Activated CD4-positive, CD25-positive, alpha-beta regulatory T cell treated with anti-CD3 and anti-CD28 coated beads, Interleukin-2, amount 50 U/mL, for 72 hours (primary cell): ENCODE data around the gene KLK8.

Experiments used
- DNase-seq: peaks from one replicate; pipeline ENCODE4 v3.0.0; 2021

Gene KLK8

GRCh38 chr19:51001515-51001914 lies at the start of gene KLK8:
Gene KLK8 (minus strand): TSS chr19:51001604. CDS start chr19:51001167, 437 bp downstream.
- DNase-seq, result no peak

- no peak for DNase-seq
These were observed 45.6 kb upstream of the KLK8 start for GRCh38 chr19:51047031-51047335.

GRCh38 chr19:51044327-51044726 lies 42.9 kb upstream of the KLK8 start:
- no peak for DNase-seq

DNA sequence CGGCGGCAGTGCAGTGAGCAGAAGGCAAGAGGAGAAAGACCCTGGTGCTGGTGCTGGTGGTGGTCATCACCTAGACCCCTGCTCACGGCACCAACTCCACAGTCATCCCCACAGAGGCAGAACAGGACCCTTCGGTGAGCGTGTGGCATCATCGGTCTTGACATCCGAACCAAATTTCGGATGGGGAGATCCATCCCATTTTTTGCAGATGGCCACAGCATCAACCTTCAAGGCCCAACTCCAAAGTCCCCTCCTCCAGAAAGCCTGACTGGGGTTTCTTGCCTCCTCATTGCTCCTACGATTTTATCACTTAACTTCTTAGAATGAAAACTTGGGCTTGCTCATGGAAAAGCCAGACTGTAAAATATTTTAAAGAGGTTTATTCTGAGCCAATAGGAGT lies 42.1 kb upstream of the KLK8 start:
- no peak for DNase-seq

GRCh38 chr19:51040151-51040550 lies 38.7 kb upstream of the KLK8 start:
- DNase-seq, result no peak

GRCh38 chr19:51036519-51036918 lies 35.1 kb upstream of the KLK8 start:
- no peak for DNase-seq

GRCh38 chr19:51034704-51035103 lies 33.3 kb upstream of the KLK8 start, which contains the start of gene KLK12:
Gene KLK12 (minus strand): TSS chr19:51035002. CDS start chr19:51034621, 381 bp downstream.
- DNase-seq, result peak; percentile 13

DNA sequence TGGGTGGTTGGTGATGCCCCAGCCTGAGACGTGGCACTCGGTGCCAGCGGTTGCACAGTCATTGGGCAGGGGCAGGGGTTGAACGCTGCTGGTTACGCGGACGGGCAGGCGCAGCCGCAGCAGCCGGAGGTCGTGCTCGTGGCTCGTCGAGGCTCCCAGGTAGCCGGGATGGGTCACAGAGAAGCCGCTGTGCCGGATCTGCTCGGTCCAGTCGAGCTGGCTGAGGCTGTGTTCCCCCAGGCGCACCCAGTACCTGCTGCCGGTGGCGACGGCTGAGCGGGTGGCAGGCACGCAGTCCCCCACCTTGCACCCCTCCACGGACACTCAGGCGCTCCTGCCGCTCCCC lies 30.4 kb upstream of the KLK8 start:
- no peak for DNase-seq

GRCh38 chr19:51031220-51031879 lies 29.9 kb upstream of the KLK8 start:
- DNase-seq, result peak; percentile 18

GRCh38 chr19:51030631-51031030 lies 29.2 kb upstream of the KLK8 start:
- no peak for DNase-seq

DNA sequence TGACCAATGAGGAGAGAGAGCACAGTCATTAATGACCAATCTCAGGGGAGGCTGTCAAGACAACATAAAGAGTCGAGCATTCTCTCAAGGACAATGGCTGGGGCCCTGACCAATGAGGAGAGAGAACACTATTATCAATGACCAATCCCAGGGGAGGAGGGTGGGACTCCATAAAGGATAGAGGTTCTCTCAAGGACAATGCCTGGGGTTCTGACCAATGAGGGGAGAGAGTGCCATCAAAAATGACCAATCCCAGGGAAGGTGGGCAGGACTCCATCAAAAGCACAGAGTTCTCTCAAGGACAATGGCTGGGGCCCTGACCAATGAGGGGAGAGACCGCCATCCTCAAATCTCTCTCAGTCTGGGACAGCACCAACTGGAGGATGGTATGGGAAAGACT lies 28.3 kb upstream of the KLK8 start:
- DNase-seq, result no peak

GRCh38 chr19:51027873-51028272 lies 26.5 kb upstream of the KLK8 start:
- DNase-seq, result no peak

DNA sequence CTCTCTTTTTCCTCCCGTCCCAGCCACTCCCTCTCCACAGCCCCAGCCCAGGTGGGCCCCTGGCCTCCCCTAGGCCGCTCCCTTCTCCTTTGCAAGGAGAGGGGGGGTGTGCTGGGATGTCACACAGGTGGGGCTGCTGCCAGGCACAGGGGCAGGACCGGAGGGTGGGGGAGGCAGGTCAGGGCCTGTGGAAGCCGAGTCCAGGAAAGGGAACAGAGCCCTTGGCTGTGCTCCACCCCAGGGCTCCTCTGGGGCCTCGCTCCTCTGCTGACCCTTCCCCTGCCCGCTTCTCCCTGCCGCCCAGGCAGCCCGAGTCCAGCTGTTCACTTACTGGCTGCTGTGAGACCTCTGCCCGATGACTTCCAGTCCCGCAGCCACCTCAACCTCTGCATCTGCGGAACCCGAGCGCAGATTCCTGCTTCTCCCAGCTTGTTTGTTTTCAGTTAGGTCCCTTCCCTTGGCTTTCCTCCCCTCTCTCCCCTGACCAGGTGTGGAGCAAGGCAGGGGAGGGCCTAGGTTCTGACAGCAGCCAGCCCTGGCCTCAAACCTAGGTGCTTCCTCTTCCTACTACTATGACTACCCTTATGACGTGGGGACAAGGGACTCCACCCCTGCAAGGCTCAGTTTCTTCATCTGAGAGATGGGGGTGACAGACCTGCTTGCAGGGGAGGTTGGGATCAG lies 25.9 kb upstream of the KLK8 start:
- no peak for DNase-seq

DNA sequence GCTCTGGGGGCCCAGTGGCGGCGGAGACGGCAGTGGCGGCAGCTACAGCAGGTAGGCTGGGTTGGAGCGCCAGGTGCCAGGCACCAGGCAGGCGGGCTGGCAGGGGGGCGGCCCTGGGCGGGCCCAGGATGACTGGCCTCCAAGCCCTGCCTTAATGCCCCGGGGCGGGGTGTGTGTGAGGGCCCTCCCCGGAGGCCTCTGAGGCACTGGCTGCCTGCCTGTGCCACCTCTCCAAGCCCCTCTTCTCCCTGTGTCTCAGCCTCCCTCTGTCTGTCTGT lies 25.1 kb upstream of the KLK8 start, which contains the start of gene KLK11:
KLK11 (minus strand) TSS at position 63 of the 278 bp plus-strand sequence. CDS start 985 bp downstream, outside the sequence.
- no peak for DNase-seq

DNA sequence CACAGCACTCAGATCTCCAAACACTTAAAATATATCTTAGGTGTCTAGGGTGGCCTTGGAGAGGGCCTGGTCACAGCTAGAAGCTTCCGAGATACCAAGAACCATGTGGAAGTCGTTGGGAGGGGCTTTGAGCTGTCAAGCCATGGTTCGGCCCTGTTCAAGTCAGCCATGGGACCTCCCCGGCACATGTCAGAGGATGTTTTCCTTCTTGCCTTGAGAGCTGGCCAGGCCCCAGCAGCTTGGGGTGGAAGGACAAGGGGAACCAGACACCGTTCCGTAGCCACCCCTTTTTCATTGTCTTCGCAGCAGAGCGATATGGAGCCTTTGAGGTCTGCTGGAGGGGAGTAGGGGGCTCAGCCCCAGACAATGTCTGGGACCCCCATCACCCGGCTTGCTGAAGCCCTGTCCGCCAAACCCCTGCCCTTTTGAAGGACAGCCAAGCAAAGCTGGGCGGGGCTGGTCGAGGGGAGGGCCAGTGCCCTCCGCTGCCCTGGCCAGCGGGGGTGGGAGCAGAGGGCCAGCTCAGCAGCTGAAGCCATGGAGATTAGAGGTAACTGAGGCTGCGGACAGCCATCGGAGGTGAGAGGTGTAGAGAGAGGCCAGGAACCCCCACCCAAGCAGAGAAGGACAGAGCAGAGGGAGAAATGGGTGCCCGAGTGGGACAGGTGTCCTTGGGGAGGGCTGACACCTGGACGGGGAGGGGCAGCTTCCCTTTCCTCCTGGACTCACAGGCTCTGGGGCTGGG lies 24.6 kb upstream of the KLK8 start:
- no peak for DNase-seq

DNA sequence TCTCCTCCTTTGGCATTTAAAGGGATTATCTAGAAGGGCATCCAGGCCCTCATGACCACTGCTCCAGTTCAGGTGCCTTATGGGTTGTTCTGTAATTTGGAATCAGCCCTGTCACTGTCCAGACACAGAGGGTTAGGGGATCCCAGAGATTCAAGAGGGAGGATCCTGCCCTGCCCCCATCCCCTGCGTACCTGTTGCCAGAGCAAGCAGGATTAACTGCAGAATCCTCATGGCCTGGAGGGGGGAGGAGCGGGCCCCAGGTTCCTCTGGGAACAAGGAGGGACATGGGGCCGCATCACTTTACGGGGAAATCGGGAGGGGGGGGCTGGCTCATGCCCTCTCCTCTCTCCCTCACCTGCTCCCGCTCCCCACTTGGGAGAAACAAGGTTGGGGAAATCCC lies 24.0 kb upstream of the KLK8 start:
- DNase-seq, result no peak

DNA sequence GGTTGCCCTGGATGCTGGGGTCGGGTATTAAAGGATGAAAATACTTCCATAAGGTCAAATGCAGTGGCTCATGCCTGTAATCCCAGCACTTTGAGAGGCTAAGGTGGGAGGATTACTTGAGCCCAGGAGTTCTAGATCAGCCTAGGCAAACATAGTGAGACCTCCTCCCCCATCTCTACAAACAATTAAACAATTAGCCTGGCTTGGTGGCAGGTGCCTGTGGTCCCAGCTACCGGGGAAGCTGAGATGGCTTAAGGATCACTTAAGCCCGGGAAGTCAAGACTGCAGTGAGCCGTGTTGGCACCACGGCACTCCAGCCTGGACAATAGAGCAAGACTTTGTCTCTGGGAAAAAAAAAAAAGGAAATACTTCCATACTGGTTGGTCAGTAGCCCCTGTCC lies 23.5 kb upstream of the KLK8 start:
- DNase-seq, result peak; percentile 2

GRCh38 chr19:51023946-51024345 lies 22.5 kb upstream of the KLK8 start:
- DNase-seq, result peak; percentile 11

GRCh38 chr19:51022526-51022925 lies 21.1 kb upstream of the KLK8 start:
- no peak for DNase-seq

- no peak for DNase-seq
These were observed 19.7 kb upstream of the KLK8 start for GRCh38 chr19:51020988-51021651.

- DNase-seq, result no peak
These were observed 18.1 kb upstream of the KLK8 start, which contains the start of gene KLK10 for GRCh38 chr19:51019544-51019925. Gene KLK10 (minus strand): TSS chr19:51019709. CDS start chr19:51019130, 579 bp downstream.

DNA sequence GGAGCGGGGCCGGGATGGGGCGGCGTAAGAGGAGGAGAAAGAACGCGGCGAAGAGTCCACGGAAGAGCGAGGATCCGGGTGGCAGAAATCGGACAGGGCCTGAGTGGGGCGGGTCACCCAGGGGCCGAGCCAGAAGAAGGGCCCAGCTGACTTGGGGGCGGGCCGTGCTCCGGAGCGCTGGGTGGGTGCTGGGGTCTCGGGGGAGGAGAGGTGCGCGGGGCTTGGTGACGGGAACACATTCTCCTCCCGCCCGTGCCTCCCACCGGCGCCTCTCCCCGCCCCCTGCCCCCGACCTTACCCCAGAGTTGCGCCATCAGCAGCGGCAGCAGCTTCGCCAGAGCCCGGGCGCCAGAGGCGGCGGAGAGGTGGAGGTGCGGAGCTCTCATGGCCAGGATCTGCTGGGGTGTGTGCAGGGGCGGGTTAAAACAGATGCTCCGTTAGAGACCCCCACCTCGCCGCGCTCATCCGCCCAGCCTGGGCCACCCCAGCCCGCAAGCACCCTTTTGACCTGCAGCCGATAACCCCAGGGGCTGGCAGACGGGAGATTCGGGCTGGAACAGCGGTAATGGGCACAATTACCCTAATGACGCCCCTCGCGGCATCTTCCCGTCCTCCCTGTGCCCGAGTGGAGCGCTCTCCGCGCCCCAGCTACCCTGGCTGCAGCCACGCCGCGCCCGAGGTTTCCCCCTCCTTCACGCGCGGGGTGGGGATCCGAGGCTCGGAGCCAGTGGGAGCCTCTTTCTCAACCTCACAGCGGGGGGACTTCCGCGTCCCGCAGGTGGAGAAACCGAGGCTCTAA lies 17.5 kb upstream of the KLK8 start:
- no peak for DNase-seq
